Neural progenitor cell (in vitro differentiated cells): Measurements from ENCODE around the gene ELL3. TPM values are rescaled to one million over a fixed set of nuclear protein-coding genes. Genes with fewer than 3 reads are reported as not detected.
A peak's percentile ranks its signal among the peaks of the same experiment; 100 is the strongest.
"Not testable (repeated sequence)": the region's sequence is repeated elsewhere in the genome, so short reads cannot be mapped to it uniquely, and the experiment has no call there.

Experiments
- DNase-seq: peaks from one replicate; pipeline ENCODE4 v3.0.0-alpha.2; 2016; ENCODE audit warnings: low spot score
- H2AFZ ChIP-seq: fragments of 200-600 bp; sonication (generic); replicated peaks from 2 replicates; pipeline ENCODE4 v1.6.1; 2016; ENCODE audit warnings: antibody characterized with exemption
- H3F3A ChIP-seq: fragments of 200-600 bp; sonication (generic); 2 replicates; pipeline ENCODE4 v1.6.1; 2016; ENCODE audit warnings: antibody characterized with exemption, low read depth
- H3K27ac ChIP-seq: fragments of 200-600 bp; sonication (generic); 2 replicates; pipeline ENCODE4 v1.5.1; 2016; ENCODE audit warnings: mild to moderate bottlenecking
- H3K27me3 ChIP-seq: fragments of 200-600 bp; sonication (generic); 2 replicates; pipeline ENCODE4 v1.6.1; 2016; ENCODE audit warnings: mild to moderate bottlenecking, moderate library complexity
- H3K36me3 ChIP-seq: fragments of 200-600 bp; sonication (generic); 2 replicates; pipeline ENCODE4 v1.5.1; 2016
- H3K4me1 ChIP-seq: fragments of 200-600 bp; sonication (generic); 2 replicates; pipeline ENCODE4 v1.6.1; 2016; ENCODE audit warnings: mixed run types
- H3K4me2 ChIP-seq: fragments of 200-600 bp; sonication (generic); 2 replicates; pipeline ENCODE4 v1.6.1; 2016
- H3K4me3 ChIP-seq: fragments of 200-600 bp; sonication (generic); 2 replicates; pipeline ENCODE4 v1.5.1; 2016
- H3K79me2 ChIP-seq: fragments of 200-600 bp; sonication (generic); 2 replicates; pipeline ENCODE4 v1.6.1; 2016; ENCODE audit warnings: low read depth
- H3K9ac ChIP-seq: fragments of 200-600 bp; sonication (generic); 2 replicates; pipeline ENCODE4 v1.6.1; 2016
- H3K9me3 ChIP-seq: fragments of 200-600 bp; sonication (generic); 2 replicates; pipeline ENCODE4 v1.5.1; 2016; ENCODE audit warnings: low read depth
- H4K20me1 ChIP-seq: fragments of 200-600 bp; sonication (generic); 2 replicates; pipeline ENCODE4 v1.6.1; 2016; ENCODE audit warnings: low read depth
- H3K27ac Mint-ChIP-seq: 3 replicates; pipeline ENCODE4 v1.8.0; 2021; ENCODE audit warnings: mixed read lengths
- H3K27me3 Mint-ChIP-seq: 2 replicates; pipeline ENCODE4 v1.8.0; 2022; ENCODE audit warnings: low read depth, mild to moderate bottlenecking, inconsistent platforms, moderate library complexity, mixed read lengths; ENCODE audit not compliant: insufficient read depth
- H3K36me3 Mint-ChIP-seq: 3 replicates; pipeline ENCODE4 v1.8.0; 2021; ENCODE audit warnings: mixed read lengths
- H3K4me1 Mint-ChIP-seq: 3 replicates; pipeline ENCODE4 v1.8.0; 2021; ENCODE audit warnings: mixed read lengths
- H3K4me3 Mint-ChIP-seq: 3 replicates; pipeline ENCODE4 v1.8.0; 2021; ENCODE audit warnings: mild to moderate bottlenecking, moderate library complexity, mixed read lengths
- H3K9me3 Mint-ChIP-seq: 3 replicates; pipeline ENCODE4 v1.8.0; 2020; ENCODE audit warnings: mixed read lengths
- EZH2 ChIP-seq: fragments of 200-600 bp; sonication (generic); IDR thresholded peaks from 2 replicates; pipeline ENCODE4 v1.6.1; 2017; ENCODE audit warnings: antibody characterized with exemption, mild to moderate bottlenecking, moderate library complexity
- EZH2phosphoT487 ChIP-seq: fragments of 200-600 bp; sonication (generic); IDR thresholded peaks from 2 replicates; pipeline ENCODE4 v1.6.1; 2017; ENCODE audit warnings: antibody characterized with exemption
- total RNA-seq: library from RNA; depleted of rRNA; stranded (reverse); fragments of >200 nt; gene quantifications from 2 replicates; pipeline ENCODE4 v1.2.3, GENCODE V29; 2015; ENCODE audit warnings: low replicate concordance
- TF ChIP-seq, protein P1 (sequence below): fragments of 200-600 bp; sonication (generic); IDR thresholded peaks from 2 replicates; pipeline ENCODE4 v1.5.1; 2017; ENCODE audit warnings: antibody characterized with exemption, mild to moderate bottlenecking

Gene ELL3
- 3.1 and 5.1 TPM in 2 replicates for total RNA-seq

- Histone ChIP-seq H3K4me1 (no peaks in the 10 kb centered on the region), H3K4me2 (peak within 1 kb of the TSS; percentile 88), H3F3A (peaks cover 52% of the 10 kb centered on the region), H3K4me3 (peak within 1 kb of the TSS; percentile 53), H3K27ac (no peak within 1 kb of the TSS), H2AFZ (peak within 1 kb of the TSS; percentile 75), H3K27me3 (peaks cover 19% of the 10 kb centered on the region), H3K36me3 (peaks cover 7% of the 10 kb centered on the region), H3K79me2 (no peaks in the 10 kb centered on the region), H3K9me3 (no peaks in the 10 kb centered on the region), H4K20me1 (peaks cover 11% of the 10 kb centered on the region), H3K9ac (no peak within 1 kb of the TSS)
- H3K9me3 Mint-ChIP-seq = no peaks in the 10 kb centered on the region
- peak; percentile 75 for DNase-seq
- no peaks in the 10 kb centered on the region for H3K4me1 Mint-ChIP-seq
- peaks cover 7% of the 10 kb centered on the region for H3K36me3 Mint-ChIP-seq
- peak within 1 kb of the TSS; percentile 88 for H3K4me3 Mint-ChIP-seq
- H3K27ac Mint-ChIP-seq = peak within 1 kb of the TSS; percentile 81
- peak; percentile 52 for TF ChIP-seq EZH2
- TF ChIP-seq, protein P1, sequence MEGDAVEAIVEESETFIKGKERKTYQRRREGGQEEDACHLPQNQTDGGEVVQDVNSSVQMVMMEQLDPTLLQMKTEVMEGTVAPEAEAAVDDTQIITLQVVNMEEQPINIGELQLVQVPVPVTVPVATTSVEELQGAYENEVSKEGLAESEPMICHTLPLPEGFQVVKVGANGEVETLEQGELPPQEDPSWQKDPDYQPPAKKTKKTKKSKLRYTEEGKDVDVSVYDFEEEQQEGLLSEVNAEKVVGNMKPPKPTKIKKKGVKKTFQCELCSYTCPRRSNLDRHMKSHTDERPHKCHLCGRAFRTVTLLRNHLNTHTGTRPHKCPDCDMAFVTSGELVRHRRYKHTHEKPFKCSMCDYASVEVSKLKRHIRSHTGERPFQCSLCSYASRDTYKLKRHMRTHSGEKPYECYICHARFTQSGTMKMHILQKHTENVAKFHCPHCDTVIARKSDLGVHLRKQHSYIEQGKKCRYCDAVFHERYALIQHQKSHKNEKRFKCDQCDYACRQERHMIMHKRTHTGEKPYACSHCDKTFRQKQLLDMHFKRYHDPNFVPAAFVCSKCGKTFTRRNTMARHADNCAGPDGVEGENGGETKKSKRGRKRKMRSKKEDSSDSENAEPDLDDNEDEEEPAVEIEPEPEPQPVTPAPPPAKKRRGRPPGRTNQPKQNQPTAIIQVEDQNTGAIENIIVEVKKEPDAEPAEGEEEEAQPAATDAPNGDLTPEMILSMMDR = no peak
- peaks cover 7% of the 10 kb centered on the region for H3K27me3 Mint-ChIP-seq
These were observed at the start of gene ELL3 for GRCh38 chr15:43776718-43777266. Gene ELL3, minus strand, starts transcription at chr15:43776966. Its CDS starts 65 bp downstream, at chr15:43776901.

- H3K27me3 ChIP-seq = no peaks in the 10 kb centered on the region
- Mint-ChIP-seq H3K4me1 (peaks cover 25% of the 10 kb centered on the region), H3K36me3 (peaks cover 15% of the 10 kb centered on the region), H3K4me3 (peak overlapping the region; percentile 85), H3K9me3 (peaks cover 5% of the 10 kb centered on the region), H3K27me3 (peaks cover 2% of the 10 kb centered on the region), H3K27ac (no peak overlapping the region)
- H3K79me2 ChIP-seq = peaks cover 53% of the 10 kb centered on the region
- peaks cover 16% of the 10 kb centered on the region for H3K4me1 ChIP-seq
- DNase-seq = no peak
- peaks cover 5% of the 10 kb centered on the region for H3K36me3 ChIP-seq
- H3K27ac ChIP-seq = no peak overlapping the region
- H2AFZ ChIP-seq = no peak overlapping the region
- peak overlapping the region; percentile 51 for H3K4me3 ChIP-seq
- peaks cover 5% of the 10 kb centered on the region for H3K9me3 ChIP-seq
- TF ChIP-seq, protein P1 = no peak
- no peak for TF ChIP-seq EZH2
- TF ChIP-seq EZH2phosphoT487 = no peak
- H3F3A ChIP-seq = peaks cover 30% of the 10 kb centered on the region
- peak overlapping the region; percentile 79 for H3K4me2 ChIP-seq
- H4K20me1 ChIP-seq = no peaks in the 10 kb centered on the region
- H3K9ac ChIP-seq = no peak overlapping the region
These were observed 49.3 kb upstream of the ELL3 start for GRCh38 chr15:43826029-43826507.

DNA sequence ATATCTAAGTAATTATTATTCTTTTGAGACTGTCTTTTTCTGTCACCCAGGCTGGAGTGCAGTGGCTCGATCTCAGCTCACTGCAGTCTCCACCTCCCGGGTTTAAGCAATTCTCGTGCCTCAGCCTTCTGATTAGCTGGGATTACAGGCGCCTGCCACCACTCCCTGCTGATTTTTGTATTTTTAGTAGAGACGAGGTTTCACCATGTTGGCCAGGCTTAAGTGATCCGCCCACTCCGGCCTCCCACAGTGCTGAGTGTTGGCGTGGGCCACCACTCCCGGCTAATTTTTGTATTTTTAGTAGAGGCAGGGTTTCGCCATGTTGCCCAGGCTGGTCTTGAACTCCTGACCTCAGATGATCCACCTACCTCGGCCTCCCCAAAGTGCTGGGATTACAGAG lies 48.5 kb upstream of the ELL3 start:
- not testable (repeated sequence) for H2AFZ ChIP-seq, H3K27me3 Mint-ChIP-seq, H3K27me3 ChIP-seq, H3K36me3 ChIP-seq, H3K4me2 ChIP-seq, H3K9ac ChIP-seq, DNase-seq, H3K9me3 Mint-ChIP-seq, H3K9me3 ChIP-seq, H3K4me3 ChIP-seq, H3K27ac Mint-ChIP-seq, H3K27ac ChIP-seq, H4K20me1 ChIP-seq
- Mint-ChIP-seq H3K36me3 (peaks cover 15% of the 10 kb centered on the region), H3K4me3 (peak overlapping the region; percentile 85), H3K4me1 (peaks cover 25% of the 10 kb centered on the region)
- Histone ChIP-seq H3K4me1 (peaks cover 16% of the 10 kb centered on the region), H3K79me2 (peaks cover 61% of the 10 kb centered on the region), H3F3A (peaks cover 30% of the 10 kb centered on the region)
